B cell (primary cell): Measurements from ENCODE around the gene NUP160. TPM values are rescaled to one million over a fixed set of nuclear protein-coding genes. Genes with fewer than 3 reads are reported as not detected.
A peak's percentile ranks its signal among the peaks of the same experiment; 100 is the strongest.

Experiments used
- ATAC-seq: fragments of 200-7000 bp; cut with Tn5 transposase; one replicate; pipeline ENCODE4 v1.10.0; 2021; ENCODE audit warnings: low read depth, mild to moderate bottlenecking, moderate number of reproducible peaks, moderate library complexity
- CTCF ChIA-PET: fragments of 350-600 bp; sonication (Branson Sonifier 250); formaldehyde crosslinking; loops from one replicate; lab custom pipeline; 2021; ENCODE audit warnings: antibody characterized with exemption, inconsistent platforms; lab: Charles Lee
- POLR2A ChIA-PET: fragments of 350-600 bp; sonication (Branson Sonifier 250); formaldehyde crosslinking; loops from one replicate; lab custom pipeline; 2021; ENCODE audit warnings: antibody characterized with exemption; lab: Charles Lee
- DNase-seq: peaks from one replicate; pipeline ENCODE4 v3.0.0; 2013
- H2AFZ ChIP-seq: 2 replicates; pipeline ENCODE4 v1.6.1; 2012; ENCODE audit warnings: mild to moderate bottlenecking, low read depth, low read length; ENCODE audit not compliant: insufficient read depth, poor library complexity, severe bottlenecking
- H3K27ac ChIP-seq, 2 donors: 1 replicate in 1 of 2; 2 replicates in 1 of 2; pipeline ENCODE4 v1.5.1; 2012 to 2013; ENCODE audit warnings: low read length in 2 of 2, mild to moderate bottlenecking in 2 of 2, moderate library complexity in 1 of 2
- H3K27me3 ChIP-seq, 4 experiments: fragments of 200-600 bp in 1 of 4; sonication (generic) in 1 of 4; replicated peaks in 1 of 4; 1 replicate in 2 of 4; 2 replicates in 2 of 4; pipeline versions ENCODE4 v1.6.1 to v1.7.0; 2013 to 2016; ENCODE audit warnings: low read length in 3 of 4, mild to moderate bottlenecking in 2 of 4, mixed read lengths in 1 of 4, moderate library complexity in 1 of 4; ENCODE audit not compliant: insufficient read depth in 4 of 4, control insufficient read depth in 3 of 4; ENCODE audit errors: control extremely low read depth in 1 of 4
- H3K36me3 ChIP-seq, 2 experiments: replicated peaks in 1 of 2; 1 replicate in 1 of 2; 2 replicates in 1 of 2; pipeline versions ENCODE4 v1.6.1 to v1.7.1; 2013; ENCODE audit warnings: low read length in 1 of 2; ENCODE audit not compliant: insufficient read depth in 2 of 2, control insufficient read depth in 1 of 2; ENCODE audit errors: control extremely low read depth in 1 of 2, extremely low read depth in 1 of 2
- H3K4me1 ChIP-seq, 2 donors: fragments of 200-600 bp in 1 of 2; sonication (generic) in 1 of 2; 1 replicate in 1 of 2; 2 replicates in 1 of 2; pipeline versions ENCODE4 v1.5.1 to v1.6.1; 2013 to 2017; ENCODE audit warnings: low read length in 2 of 2; ENCODE audit not compliant: control insufficient read depth in 2 of 2, insufficient read depth in 2 of 2
- H3K4me2 ChIP-seq: replicated peaks from 2 replicates; pipeline ENCODE3; 2012; ENCODE audit warnings: mild to moderate bottlenecking, low read depth, low read length; ENCODE audit not compliant: poor library complexity, severe bottlenecking
- H3K4me3 ChIP-seq, 5 experiments: fragments of 200-600 bp in 1 of 5; sonication (generic) in 1 of 5; 1 replicate in 3 of 5; 2 replicates in 2 of 5; pipeline versions ENCODE4 v1.5.1 to v1.7.0; 2011 to 2016; ENCODE audit warnings: low read length in 4 of 5, mild to moderate bottlenecking in 4 of 5, low read depth in 2 of 5, control low read depth in 1 of 5, moderate library complexity in 1 of 5; ENCODE audit not compliant: insufficient read depth in 1 of 5; ENCODE audit errors: control extremely low read depth in 1 of 5, extremely low read depth in 1 of 5
- H3K79me2 ChIP-seq: fragments of 200-600 bp; sonication (generic); one replicate; pipeline ENCODE4 v1.6.0; 2016; ENCODE audit warnings: low read length; ENCODE audit not compliant: control insufficient read depth, insufficient read depth
- H3K9ac ChIP-seq: fragments of 200-600 bp; sonication (generic); 2 replicates; pipeline ENCODE4 v1.6.1; 2017; ENCODE audit warnings: mild to moderate bottlenecking, low read length, moderate library complexity
- H3K9me3 ChIP-seq, 3 donors: one replicate each; pipeline versions ENCODE4 v1.6.1 to v1.7.1; 2013; ENCODE audit warnings: low read length in 2 of 3; ENCODE audit not compliant: control insufficient read depth in 2 of 3, insufficient read depth in 1 of 3; ENCODE audit errors: control extremely low read depth in 1 of 3
- H4K20me1 ChIP-seq: 2 replicates; pipeline ENCODE4 v1.6.0; 2012; ENCODE audit warnings: mild to moderate bottlenecking, low read length; ENCODE audit not compliant: insufficient read depth, control insufficient read depth, poor library complexity, severe bottlenecking
- H3K27ac Mint-ChIP-seq: one replicate; pipeline ENCODE4 v1.8.0; 2021; ENCODE audit warnings: mixed read lengths
- H3K27me3 Mint-ChIP-seq: one replicate; pipeline ENCODE4 v1.8.0; 2021; ENCODE audit warnings: mixed read lengths
- H3K4me1 Mint-ChIP-seq: one replicate; pipeline ENCODE4 v1.8.0; 2021; ENCODE audit warnings: mixed read lengths
- H3K4me3 Mint-ChIP-seq: one replicate; pipeline ENCODE4 v1.8.0; 2021; ENCODE audit warnings: mixed read lengths
- H3K9me3 Mint-ChIP-seq: one replicate; pipeline ENCODE4 v1.8.0; 2022; ENCODE audit warnings: mixed read lengths; ENCODE audit not compliant: insufficient read depth
- EZH2 ChIP-seq: IDR thresholded peaks from 2 replicates; pipeline ENCODE4 v1.6.1; 2012; ENCODE audit warnings: borderline replicate concordance, low read depth, mild to moderate bottlenecking, moderate library complexity, low read length; ENCODE audit not compliant: insufficient read depth, poor library complexity, severe bottlenecking
- WGBS: methylation state at CpG from one replicate; pipeline ENCODE4 v1.1.5; 2013; ENCODE audit warnings: missing lambda C conversion rate; ENCODE audit not compliant: insufficient coverage; 5-methylcytosine and 5-hydroxymethylcytosine counted together
- intact Hi-C: fragments of 100-400 bp; cut with micrococcal nuclease; formaldehyde crosslinking; loops from one replicate; pipeline ENCODE4 v1.10.0; 2022
- polyA plus RNA-seq: library from polyadenylated mRNA; depleted of rRNA; stranded (reverse); fragments of >200 nt; gene quantifications from 2 replicates; pipeline ENCODE4 v1.2.3, GENCODE V29; 2012
- total RNA-seq, 2 donors: library from RNA; stranded (reverse); fragments of 120-200 nt in 1 of 2; gene quantifications; 1 replicate in 1 of 2; 2 replicates in 1 of 2; pipeline versions ENCODE4 v1.2.3 to v1.2.4, GENCODE V29; 2013 to 2022
- TF ChIP-seq, protein P1 (sequence below): fragments of 200-600 bp; IDR thresholded peaks from one replicate; pipeline ENCODE4 v1.8.0; 2022; ENCODE audit warnings: antibody characterized with exemption, mild to moderate bottlenecking

Gene NUP160
- total and polyA plus RNA-seq, 2 donors (not counting 1 experiment from before 2014, with no cell fraction given), result 26.3 to 74.3 TPM

DNA sequence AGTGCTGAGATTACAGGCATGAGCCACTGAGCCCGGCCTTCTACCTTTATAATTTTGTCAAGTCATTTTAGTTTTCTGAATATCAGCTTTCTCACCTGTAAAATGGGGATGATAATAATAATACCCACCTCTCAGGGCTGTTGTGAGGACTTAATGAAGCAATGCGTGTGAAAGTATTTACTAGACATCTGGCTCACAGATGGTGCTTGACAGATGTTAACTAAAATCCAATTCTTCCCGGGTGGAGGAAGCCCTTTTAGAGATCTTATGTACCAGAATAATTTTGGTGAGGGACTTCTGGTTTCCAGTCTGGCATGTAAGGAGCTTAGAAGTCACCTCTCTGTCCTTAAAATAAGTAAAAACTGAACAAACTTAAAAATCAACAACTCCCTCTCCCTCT lies 43.7 kb upstream of the NUP160 start:
- no peak overlapping the region for H3K4me3 Mint-ChIP-seq

DNA sequence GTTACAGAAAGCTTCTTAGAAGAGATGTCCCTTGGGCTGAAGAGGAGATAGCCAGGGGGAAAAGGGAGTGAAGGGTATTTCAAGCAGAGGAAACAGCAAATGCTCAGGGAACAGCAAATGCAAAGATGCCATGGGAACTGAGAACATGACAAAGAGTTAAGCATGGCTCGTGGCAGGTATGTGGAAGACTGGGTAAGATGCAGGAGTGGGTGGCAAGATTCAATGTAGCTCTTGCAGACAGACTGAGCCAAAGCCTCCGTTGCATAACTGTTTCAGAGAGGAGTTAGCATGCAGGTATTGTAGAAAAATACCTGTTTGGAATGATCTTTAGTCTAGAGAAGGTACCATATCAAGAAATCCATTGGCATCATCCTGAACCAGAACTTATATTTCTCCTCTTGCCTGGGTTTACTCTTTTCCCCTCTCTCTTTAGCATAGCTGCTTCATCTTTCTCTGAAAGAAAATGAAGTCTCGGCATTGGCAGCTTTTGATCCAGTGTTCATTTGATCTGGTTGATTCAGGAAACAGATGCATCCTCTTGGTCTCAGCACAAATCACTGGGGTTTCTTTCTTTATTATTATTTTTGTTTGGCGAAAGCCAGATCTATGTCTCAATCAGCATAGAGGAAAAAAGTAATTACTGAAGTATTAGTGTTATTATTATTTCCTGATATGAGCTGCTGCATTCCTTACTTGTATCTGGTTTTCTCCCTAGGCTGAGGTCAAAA lies 41.7 kb upstream of the NUP160 start:
- Histone ChIP-seq H3K36me3 (no peaks in the 10 kb centered on the region), H3K79me2 (no peaks in the 10 kb centered on the region), H3K9me3 (no peaks in the 10 kb centered on the region), H2AFZ (peak overlapping the region; percentile 56), H3K9ac (no peak overlapping the region), H3K4me1 (peaks cover 20 to 22% of the 10 kb centered on the region in 2 donors), H3K4me3 (no peak overlapping the region), H4K20me1 (no peaks in the 10 kb centered on the region), H3K27ac (no peak overlapping the region), H3K4me2 (peak overlapping the region; percentile 50), H3K27me3 (no peaks in the 10 kb centered on the region)
- Mint-ChIP-seq H3K4me3 (peak overlapping the region; percentile 21), H3K27ac (peak overlapping the region; percentile 54), H3K4me1 (peaks cover 30% of the 10 kb centered on the region), H3K27me3 (no peaks in the 10 kb centered on the region), H3K9me3 (no peaks in the 10 kb centered on the region)
- ATAC-seq, result no peak
- TF ChIP-seq EZH2, result no peak
- TF ChIP-seq, protein P1, sequence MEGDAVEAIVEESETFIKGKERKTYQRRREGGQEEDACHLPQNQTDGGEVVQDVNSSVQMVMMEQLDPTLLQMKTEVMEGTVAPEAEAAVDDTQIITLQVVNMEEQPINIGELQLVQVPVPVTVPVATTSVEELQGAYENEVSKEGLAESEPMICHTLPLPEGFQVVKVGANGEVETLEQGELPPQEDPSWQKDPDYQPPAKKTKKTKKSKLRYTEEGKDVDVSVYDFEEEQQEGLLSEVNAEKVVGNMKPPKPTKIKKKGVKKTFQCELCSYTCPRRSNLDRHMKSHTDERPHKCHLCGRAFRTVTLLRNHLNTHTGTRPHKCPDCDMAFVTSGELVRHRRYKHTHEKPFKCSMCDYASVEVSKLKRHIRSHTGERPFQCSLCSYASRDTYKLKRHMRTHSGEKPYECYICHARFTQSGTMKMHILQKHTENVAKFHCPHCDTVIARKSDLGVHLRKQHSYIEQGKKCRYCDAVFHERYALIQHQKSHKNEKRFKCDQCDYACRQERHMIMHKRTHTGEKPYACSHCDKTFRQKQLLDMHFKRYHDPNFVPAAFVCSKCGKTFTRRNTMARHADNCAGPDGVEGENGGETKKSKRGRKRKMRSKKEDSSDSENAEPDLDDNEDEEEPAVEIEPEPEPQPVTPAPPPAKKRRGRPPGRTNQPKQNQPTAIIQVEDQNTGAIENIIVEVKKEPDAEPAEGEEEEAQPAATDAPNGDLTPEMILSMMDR, result no peak
- WGBS, result 10% methylated on average over 1 of the region's 4 CpGs
- ChIA-PET CTCF (interaction anchor here (0.5 to 1.2 kb wide), 2 partner anchors 17 to 25 kb away, joined by 4 to 5 read pairs; no protein-coding TSS in a partner anchor), POLR2A (no interaction called here)
- DNase-seq, result no peak
- intact Hi-C loops, result no loop called here

More for the DNA sequence above, 43.7 kb upstream of the NUP160 start:
- TF ChIP-seq, protein P1, result no peak
- TF ChIP-seq EZH2, result no peak
- Histone ChIP-seq H3K79me2 (no peaks in the 10 kb centered on the region), H3K27ac (no peak overlapping the region), H2AFZ (no peak overlapping the region), H3K4me3 (no peak overlapping the region), H3K4me1 (peaks cover 9 to 10% of the 10 kb centered on the region in 2 donors), H3K9me3 (no peaks in the 10 kb centered on the region), H3K36me3 (no peaks in the 10 kb centered on the region), H3K4me2 (no peak overlapping the region), H3K9ac (no peak overlapping the region), H3K27me3 (no peaks in the 10 kb centered on the region), H4K20me1 (no peaks in the 10 kb centered on the region)
- no CpG with 5 or more reads among the region's 3 CpGs for WGBS
- no peaks in the 10 kb centered on the region for H3K27me3 Mint-ChIP-seq
- no peak for ATAC-seq
- intact Hi-C loops, result no loop called here
- no peak for DNase-seq
- peaks cover 22% of the 10 kb centered on the region for H3K4me1 Mint-ChIP-seq
- H3K27ac Mint-ChIP-seq, result no peak overlapping the region
- H3K9me3 Mint-ChIP-seq, result no peaks in the 10 kb centered on the region
- POLR2A ChIA-PET, result no interaction called here
- CTCF ChIA-PET, result no interaction called here
